NT2/D1 (cell line): Measurements from ENCODE around the gene CNDP1.

Source experiments
- SUZ12 ChIP-seq: IDR thresholded peaks from 2 replicates; pipeline ENCODE4 v1.6.1; 2011; ENCODE audit not compliant: insufficient read length, insufficient read depth; ENCODE audit errors: extremely low read depth
- YY1 ChIP-seq: IDR thresholded peaks from 2 replicates; pipeline ENCODE4 v1.6.1; 2011; ENCODE audit not compliant: insufficient read length, insufficient read depth
- ZNF274 ChIP-seq: IDR thresholded peaks from 2 replicates; pipeline ENCODE4 v1.6.1; 2011; ENCODE audit warnings: mild to moderate bottlenecking, low read depth, low read length

- TF ChIP-seq ZNF274 (no peak), SUZ12 (no peak), YY1 (no peak)
Measured at GRCh38 chr18:74526488-74526887, 7.8 kb upstream of the CNDP1 start.
